ENCODE data around the gene PTX4. TPM values are rescaled to one million over a fixed set of nuclear protein-coding genes. Genes with fewer than 3 reads are reported as not detected.

PTX4 gene
- total and polyA plus RNA-seq, 2 experiments from 2014 or later: not detected

- H3K4me2 ChIP-seq: no peak overlapping the region
- peaks cover 4% of the 10 kb centered on the region for H4K20me1 ChIP-seq (replicated peaks; ENCODE audit: insufficient read depth)
- H3K4me3 Mint-ChIP-seq: no peak overlapping the region
- peaks cover 8% of the 10 kb centered on the region for H3K36me3 Mint-ChIP-seq (ENCODE audit: low read depth)
- H3K9me2 ChIP-seq (ENCODE audit: insufficient read depth): no peaks in the 10 kb centered on the region
- no peaks in the 10 kb centered on the region for H3F3A ChIP-seq (replicated peaks; ENCODE audit: low read depth)
- ATAC-seq (no peak), DNase-seq (ENCODE audit: low spot score) (no peak)
- H3K9me3 Mint-ChIP-seq: no peaks in the 10 kb centered on the region
- H3K4me1 ChIP-seq (ENCODE audit: insufficient read depth): no peaks in the 10 kb centered on the region
- no peaks in the 10 kb centered on the region; the same call in 2 of the 3 replicates for H3K4me1 Mint-ChIP-seq
- H3K27me3 Mint-ChIP-seq (ENCODE audit: insufficient read depth, low read depth, poor library complexity): no peaks in the 10 kb centered on the region
- no peak overlapping the region for H3K4me3 ChIP-seq
- TF ChIP-seq STAT1 (IDR thresholded peaks at IDR 0.05; ENCODE audit: unreplicated experiment): no peak
- no peak for TF ChIP-seq ZNF331 (CRISPR knock-in tag; IDR thresholded peaks at IDR 0.05; ENCODE audit: low read depth)
- no peak for TF ChIP-seq CTCF (conservative IDR thresholded peaks at IDR 0.05; ENCODE audit: low read depth in 2 of 2)
- TF ChIP-seq POLR2AphosphoS5 (IDR thresholded peaks at IDR 0.05; ENCODE audit: low read depth): no peak
- TF ChIP-seq, protein P1, sequence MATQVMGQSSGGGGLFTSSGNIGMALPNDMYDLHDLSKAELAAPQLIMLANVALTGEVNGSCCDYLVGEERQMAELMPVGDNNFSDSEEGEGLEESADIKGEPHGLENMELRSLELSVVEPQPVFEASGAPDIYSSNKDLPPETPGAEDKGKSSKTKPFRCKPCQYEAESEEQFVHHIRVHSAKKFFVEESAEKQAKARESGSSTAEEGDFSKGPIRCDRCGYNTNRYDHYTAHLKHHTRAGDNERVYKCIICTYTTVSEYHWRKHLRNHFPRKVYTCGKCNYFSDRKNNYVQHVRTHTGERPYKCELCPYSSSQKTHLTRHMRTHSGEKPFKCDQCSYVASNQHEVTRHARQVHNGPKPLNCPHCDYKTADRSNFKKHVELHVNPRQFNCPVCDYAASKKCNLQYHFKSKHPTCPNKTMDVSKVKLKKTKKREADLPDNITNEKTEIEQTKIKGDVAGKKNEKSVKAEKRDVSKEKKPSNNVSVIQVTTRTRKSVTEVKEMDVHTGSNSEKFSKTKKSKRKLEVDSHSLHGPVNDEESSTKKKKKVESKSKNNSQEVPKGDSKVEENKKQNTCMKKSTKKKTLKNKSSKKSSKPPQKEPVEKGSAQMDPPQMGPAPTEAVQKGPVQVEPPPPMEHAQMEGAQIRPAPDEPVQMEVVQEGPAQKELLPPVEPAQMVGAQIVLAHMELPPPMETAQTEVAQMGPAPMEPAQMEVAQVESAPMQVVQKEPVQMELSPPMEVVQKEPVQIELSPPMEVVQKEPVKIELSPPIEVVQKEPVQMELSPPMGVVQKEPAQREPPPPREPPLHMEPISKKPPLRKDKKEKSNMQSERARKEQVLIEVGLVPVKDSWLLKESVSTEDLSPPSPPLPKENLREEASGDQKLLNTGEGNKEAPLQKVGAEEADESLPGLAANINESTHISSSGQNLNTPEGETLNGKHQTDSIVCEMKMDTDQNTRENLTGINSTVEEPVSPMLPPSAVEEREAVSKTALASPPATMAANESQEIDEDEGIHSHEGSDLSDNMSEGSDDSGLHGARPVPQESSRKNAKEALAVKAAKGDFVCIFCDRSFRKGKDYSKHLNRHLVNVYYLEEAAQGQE (IDR thresholded peaks at IDR 0.05; ENCODE audit: unreplicated experiment): no peak
- TF ChIP-seq ZNF114 (CRISPR knock-in tag; IDR thresholded peaks at IDR 0.05): no peak
- no peak for TF ChIP-seq JUNB (IDR thresholded peaks at IDR 0.05; ENCODE audit: unreplicated experiment)
- TF ChIP-seq EZH2phosphoT487 (IDR thresholded peaks at IDR 0.05; ENCODE audit: unreplicated experiment): no peak
- TF ChIP-seq, protein P2, sequence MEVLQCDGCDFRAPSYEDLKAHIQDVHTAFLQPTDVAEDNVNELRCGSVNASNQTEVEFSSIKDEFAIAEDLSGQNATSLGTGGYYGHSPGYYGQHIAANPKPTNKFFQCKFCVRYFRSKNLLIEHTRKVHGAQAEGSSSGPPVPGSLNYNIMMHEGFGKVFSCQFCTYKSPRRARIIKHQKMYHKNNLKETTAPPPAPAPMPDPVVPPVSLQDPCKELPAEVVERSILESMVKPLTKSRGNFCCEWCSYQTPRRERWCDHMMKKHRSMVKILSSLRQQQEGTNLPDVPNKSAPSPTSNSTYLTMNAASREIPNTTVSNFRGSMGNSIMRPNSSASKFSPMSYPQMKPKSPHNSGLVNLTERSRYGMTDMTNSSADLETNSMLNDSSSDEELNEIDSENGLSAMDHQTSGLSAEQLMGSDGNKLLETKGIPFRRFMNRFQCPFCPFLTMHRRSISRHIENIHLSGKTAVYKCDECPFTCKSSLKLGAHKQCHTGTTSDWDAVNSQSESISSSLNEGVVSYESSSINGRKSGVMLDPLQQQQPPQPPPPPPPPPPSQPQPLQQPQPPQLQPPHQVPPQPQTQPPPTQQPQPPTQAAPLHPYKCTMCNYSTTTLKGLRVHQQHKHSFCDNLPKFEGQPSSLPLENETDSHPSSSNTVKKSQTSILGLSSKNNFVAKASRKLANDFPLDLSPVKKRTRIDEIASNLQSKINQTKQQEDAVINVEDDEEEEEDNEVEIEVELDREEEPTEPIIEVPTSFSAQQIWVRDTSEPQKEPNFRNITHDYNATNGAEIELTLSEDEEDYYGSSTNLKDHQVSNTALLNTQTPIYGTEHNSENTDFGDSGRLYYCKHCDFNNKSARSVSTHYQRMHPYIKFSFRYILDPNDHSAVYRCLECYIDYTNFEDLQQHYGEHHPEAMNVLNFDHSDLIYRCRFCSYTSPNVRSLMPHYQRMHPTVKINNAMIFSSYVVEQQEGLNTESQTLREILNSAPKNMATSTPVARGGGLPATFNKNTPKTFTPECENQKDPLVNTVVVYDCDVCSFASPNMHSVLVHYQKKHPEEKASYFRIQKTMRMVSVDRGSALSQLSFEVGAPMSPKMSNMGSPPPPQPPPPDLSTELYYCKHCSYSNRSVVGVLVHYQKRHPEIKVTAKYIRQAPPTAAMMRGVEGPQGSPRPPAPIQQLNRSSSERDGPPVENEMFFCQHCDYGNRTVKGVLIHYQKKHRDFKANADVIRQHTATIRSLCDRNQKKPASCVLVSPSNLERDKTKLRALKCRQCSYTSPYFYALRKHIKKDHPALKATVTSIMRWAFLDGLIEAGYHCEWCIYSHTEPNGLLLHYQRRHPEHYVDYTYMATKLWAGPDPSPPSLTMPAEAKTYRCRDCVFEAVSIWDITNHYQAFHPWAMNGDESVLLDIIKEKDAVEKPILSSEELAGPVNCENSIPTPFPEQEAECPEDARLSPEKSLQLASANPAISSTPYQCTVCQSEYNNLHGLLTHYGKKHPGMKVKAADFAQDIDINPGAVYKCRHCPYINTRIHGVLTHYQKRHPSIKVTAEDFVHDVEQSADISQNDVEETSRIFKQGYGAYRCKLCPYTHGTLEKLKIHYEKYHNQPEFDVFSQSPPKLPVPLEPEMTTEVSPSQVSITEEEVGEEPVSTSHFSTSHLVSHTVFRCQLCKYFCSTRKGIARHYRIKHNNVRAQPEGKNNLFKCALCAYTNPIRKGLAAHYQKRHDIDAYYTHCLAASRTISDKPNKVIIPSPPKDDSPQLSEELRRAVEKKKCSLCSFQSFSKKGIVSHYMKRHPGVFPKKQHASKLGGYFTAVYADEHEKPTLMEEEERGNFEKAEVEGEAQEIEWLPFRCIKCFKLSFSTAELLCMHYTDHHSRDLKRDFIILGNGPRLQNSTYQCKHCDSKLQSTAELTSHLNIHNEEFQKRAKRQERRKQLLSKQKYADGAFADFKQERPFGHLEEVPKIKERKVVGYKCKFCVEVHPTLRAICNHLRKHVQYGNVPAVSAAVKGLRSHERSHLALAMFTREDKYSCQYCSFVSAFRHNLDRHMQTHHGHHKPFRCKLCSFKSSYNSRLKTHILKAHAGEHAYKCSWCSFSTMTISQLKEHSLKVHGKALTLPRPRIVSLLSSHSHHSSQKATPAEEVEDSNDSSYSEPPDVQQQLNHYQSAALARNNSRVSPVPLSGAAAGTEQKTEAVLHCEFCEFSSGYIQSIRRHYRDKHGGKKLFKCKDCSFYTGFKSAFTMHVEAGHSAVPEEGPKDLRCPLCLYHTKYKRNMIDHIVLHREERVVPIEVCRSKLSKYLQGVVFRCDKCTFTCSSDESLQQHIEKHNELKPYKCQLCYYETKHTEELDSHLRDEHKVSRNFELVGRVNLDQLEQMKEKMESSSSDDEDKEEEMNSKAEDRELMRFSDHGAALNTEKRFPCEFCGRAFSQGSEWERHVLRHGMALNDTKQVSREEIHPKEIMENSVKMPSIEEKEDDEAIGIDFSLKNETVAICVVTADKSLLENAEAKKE (CRISPR knock-in tag; IDR thresholded peaks at IDR 0.05): no peak
- TF ChIP-seq, protein P3, sequence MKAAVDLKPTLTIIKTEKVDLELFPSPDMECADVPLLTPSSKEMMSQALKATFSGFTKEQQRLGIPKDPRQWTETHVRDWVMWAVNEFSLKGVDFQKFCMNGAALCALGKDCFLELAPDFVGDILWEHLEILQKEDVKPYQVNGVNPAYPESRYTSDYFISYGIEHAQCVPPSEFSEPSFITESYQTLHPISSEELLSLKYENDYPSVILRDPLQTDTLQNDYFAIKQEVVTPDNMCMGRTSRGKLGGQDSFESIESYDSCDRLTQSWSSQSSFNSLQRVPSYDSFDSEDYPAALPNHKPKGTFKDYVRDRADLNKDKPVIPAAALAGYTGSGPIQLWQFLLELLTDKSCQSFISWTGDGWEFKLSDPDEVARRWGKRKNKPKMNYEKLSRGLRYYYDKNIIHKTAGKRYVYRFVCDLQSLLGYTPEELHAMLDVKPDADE (IDR thresholded peaks at IDR 0.05): no peak
- no peak for TF ChIP-seq NANOG (IDR thresholded peaks at IDR 0.05; ENCODE audit: borderline replicate concordance)
- H3K27ac ChIP-seq (ENCODE audit: low read depth): no peak overlapping the region
- H3K27me3 ChIP-seq (ENCODE audit: insufficient read depth): no peaks in the 10 kb centered on the region
- no peaks in the 10 kb centered on the region; the same call in 1 of the 2 replicates for H3K79me2 ChIP-seq (replicated peaks; ENCODE audit: insufficient read depth)
- H2AFZ ChIP-seq: no peak overlapping the region
- no peaks in the 10 kb centered on the region for H3K36me3 ChIP-seq (ENCODE audit: insufficient read depth)
- no peak overlapping the region for H3K27ac Mint-ChIP-seq
Observed at GRCh38 chr16:1460602-1461138, 28.1 kb downstream of the PTX4 start.
